GM12878 (cell line): ENCODE data around the gene NEO1. TPM values are rescaled to one million over a fixed set of nuclear protein-coding genes. Genes with fewer than 3 reads are reported as not detected.

Experiments used
- ATAC-seq: fragments of 200-7000 bp; cut with Tn5 transposase; 3 replicates; pipeline ENCODE4 v1.9.1; 2020; ENCODE audit warnings: mild to moderate bottlenecking, moderate library complexity
- BruUV-seq: library from RNA; stranded (reverse); fragments of 400-500 nt; replicated peaks from 2 replicates; lab custom pipeline; 2021; lab: Mats Ljungman, UMichigan
- CTCF ChIA-PET: fragments of 300-600 bp; sonication (Branson Sonifier 250); formaldehyde crosslinking; extraction: SDS; loops from one replicate; lab custom pipeline; 2021; ENCODE audit warnings: inconsistent platforms; lab: Yijun Ruan, JAX
- POLR2A ChIA-PET: fragments of 350-600 bp; formaldehyde crosslinking; extraction: SDS; loops from one replicate; lab custom pipeline; 2021; ENCODE audit warnings: inconsistent platforms; lab: Charles Lee
- RAD21 ChIA-PET: fragments of 300-600 bp; sonication (Branson Sonifier 250); formaldehyde crosslinking; loops from one replicate; lab custom pipeline; 2023; ENCODE audit warnings: antibody characterized with exemption; ENCODE audit not compliant: unreplicated experiment; lab: Charles Lee
- SMC1A ChIA-PET: fragments of 300-600 bp; sonication (Branson Sonifier 250); formaldehyde crosslinking; loops from one replicate; lab custom pipeline; 2023; ENCODE audit not compliant: unreplicated experiment, uncharacterized antibody; lab: Charles Lee
- DNase-seq: peaks from one replicate; pipeline ENCODE4 v3.0.0-alpha.2; 2011; ENCODE audit warnings: low read depth, low spot score
- FAIRE-seq: peaks from 3 replicates; lab custom pipeline; 2011; peaks lifted over from hg19 to GRCh38; lab: Jason Lieb, UNC
- H2AFZ ChIP-seq: 2 replicates; pipeline ENCODE4 v1.6.0; 2011; ENCODE audit warnings: low read depth, low read length, control low read depth; ENCODE audit not compliant: control insufficient read depth
- H3K27ac ChIP-seq: 2 replicates; pipeline ENCODE4 v1.5.1; 2011; ENCODE audit warnings: control low read depth; ENCODE audit not compliant: control insufficient read depth, insufficient read depth
- H3K27me3 ChIP-seq, 2 experiments: replicated peaks in 1 of 2; 2 replicates each; pipeline versions ENCODE4 v1.6.0 to v1.6.1; 2011; ENCODE audit warnings: low read length in 1 of 2; ENCODE audit not compliant: control insufficient read depth in 2 of 2, insufficient read depth in 2 of 2
- H3K36me3 ChIP-seq, 2 experiments: 2 replicates each; pipeline ENCODE4 v1.5.1; 2011; ENCODE audit warnings: low read length in 1 of 2; ENCODE audit not compliant: control insufficient read depth in 2 of 2, insufficient read depth in 2 of 2
- H3K4me1 ChIP-seq: 2 replicates; pipeline ENCODE4 v1.6.1; 2011; ENCODE audit warnings: mild to moderate bottlenecking, low read length, moderate library complexity, mixed read lengths; ENCODE audit not compliant: control insufficient read depth, insufficient read depth
- H3K4me2 ChIP-seq: 2 replicates; pipeline ENCODE4 v1.6.0; 2011; ENCODE audit warnings: control low read depth; ENCODE audit not compliant: control insufficient read depth, insufficient read depth
- H3K4me3 ChIP-seq: fragments of 200-600 bp; sonication (generic); 2 replicates; pipeline ENCODE4 v1.5.1; 2016
- H3K79me2 ChIP-seq: 2 replicates; pipeline ENCODE4 v1.6.0; 2011; ENCODE audit warnings: low read length; ENCODE audit not compliant: control insufficient read depth, insufficient read depth
- H3K9ac ChIP-seq: 2 replicates; pipeline ENCODE4 v1.8.0; 2011; ENCODE audit warnings: low read length, control low read depth, mixed read lengths; ENCODE audit not compliant: control insufficient read depth, insufficient read depth
- H3K9me3 ChIP-seq: replicated peaks from 3 replicates; pipeline ENCODE4 v1.5.1; 2011; ENCODE audit warnings: mild to moderate bottlenecking, low read length; ENCODE audit not compliant: control insufficient read depth, insufficient read depth
- H4K20me1 ChIP-seq: 2 replicates; pipeline ENCODE4 v1.6.0; 2011; ENCODE audit not compliant: control insufficient read depth, insufficient read depth
- BACH1 ChIP-seq: fragments of 450-650 bp; IDR thresholded peaks from 2 replicates; pipeline ENCODE4 v1.6.1; 2017; ENCODE audit warnings: mild to moderate bottlenecking, borderline replicate concordance
- CHD1 ChIP-seq: IDR thresholded peaks from 2 replicates; pipeline ENCODE4 v1.6.1; 2012; ENCODE audit warnings: low read depth, low read length, improper control_type of control experiment
- EZH2 ChIP-seq: IDR thresholded peaks from 2 replicates; pipeline ENCODE4 v1.6.1; 2012; ENCODE audit warnings: low read depth, mild to moderate bottlenecking, control low read depth, inconsistent platforms, low read length, borderline replicate concordance; ENCODE audit not compliant: control insufficient read depth
- NR2C1 ChIP-seq: fragments of 450-650 bp; IDR thresholded peaks from 2 replicates; pipeline ENCODE4 v1.6.1; 2017; ENCODE audit warnings: antibody characterized with exemption, mild to moderate bottlenecking, moderate library complexity
- WGBS: methylation state at CpG from one replicate; pipeline ENCODE4 v1.1.6; 2016; ENCODE audit warnings: low lambda C conversion rate; ENCODE audit not compliant: insufficient replicate concordance, insufficient coverage; ENCODE audit errors: missing lambda C conversion rate; 5-methylcytosine and 5-hydroxymethylcytosine counted together
- in situ Hi-C: fragments of 300-500 bp; cut with MboI; formaldehyde crosslinking; loops from 9 replicates; pipeline ENCODE4 v1.14.3; 2018; ENCODE audit warnings: mixed read lengths
- intact Hi-C: fragments of 100-400 bp; cut with micrococcal nuclease; formaldehyde crosslinking; loops from one replicate; pipeline ENCODE4 v1.14.2; 2022; ENCODE audit not compliant: unreplicated experiment
- polyA plus RNA-seq, 11 experiments: library from polyadenylated mRNA; depleted of rRNA in 4 of 11; unstranded in 6 of 11; stranded (reverse) in 5 of 11; fragments of >200 nt; fragmentation: Nextera tagmentation in 4 of 11; fragmentation: Illumina TruSeq in 1 of 11; extraction: Ambion mirVana in 4 of 11; extraction: Trizol in 1 of 11; gene quantifications; 1 replicate in 1 of 11; 2 replicates in 10 of 11; pipeline versions ENCODE4 v1.2.1 to v1.2.3, GENCODE V29; 2011 to 2016; ENCODE audit warnings: inconsistent platforms in 2 of 11, missing spikeins in 2 of 11, low read depth in 1 of 11
- total RNA-seq, 4 experiments: library from RNA; depleted of rRNA in 3 of 4; stranded (reverse); fragments of >200 nt in 3 of 4; fragmentation: Illumina TruSeq in 1 of 4; extraction: Trizol in 1 of 4; gene quantifications; 2 replicates each; pipeline versions ENCODE4 v1.2.1 to v1.2.3, GENCODE V29; 2013 to 2021
- TF ChIP-seq, protein P1 (sequence below): fragments of 450-650 bp; IDR thresholded peaks from 2 replicates; pipeline ENCODE4 v1.6.1; 2016; ENCODE audit warnings: mild to moderate bottlenecking

Gene NEO1
- total and polyA plus RNA-seq, 10 of the 15 experiments (the other 5 are each of a cell fraction or from before 2014, with no cell fraction given), result 0.03 to 2.0 (median 0.32) TPM

DNA sequence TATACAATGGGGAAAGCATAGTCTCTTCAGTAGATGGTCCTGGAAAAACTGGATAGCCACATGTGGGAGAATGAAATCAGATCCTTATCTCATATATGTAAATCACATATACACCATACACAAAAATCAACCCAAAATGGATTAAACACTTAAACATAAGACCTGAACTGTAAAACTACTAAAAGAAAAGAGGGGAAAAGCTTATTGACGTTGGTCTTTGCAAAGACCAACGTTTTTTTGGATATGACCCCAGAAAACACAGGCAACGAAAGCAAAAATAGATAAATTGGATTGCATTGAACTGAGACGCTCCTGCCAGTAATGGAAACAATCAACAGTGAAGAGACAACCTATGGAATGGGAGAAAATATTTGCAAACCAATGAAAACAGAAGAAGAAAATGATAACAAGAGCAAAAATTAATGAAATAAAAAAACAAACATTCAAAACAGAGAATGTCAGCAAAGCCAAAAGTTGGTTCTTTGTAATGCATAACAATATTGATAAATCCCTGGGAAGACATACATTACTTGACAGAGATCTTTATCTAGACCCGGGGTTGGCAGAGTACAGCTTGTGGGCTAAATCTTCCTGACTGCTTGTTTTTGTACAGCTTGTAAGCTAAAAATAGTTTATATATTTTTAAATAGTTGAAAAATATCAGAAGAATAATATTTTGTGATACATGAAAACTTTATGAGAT is 86.9 kb downstream of the NEO1 start (continued):
- TF ChIP-seq BACH1, result no peak

DNA sequence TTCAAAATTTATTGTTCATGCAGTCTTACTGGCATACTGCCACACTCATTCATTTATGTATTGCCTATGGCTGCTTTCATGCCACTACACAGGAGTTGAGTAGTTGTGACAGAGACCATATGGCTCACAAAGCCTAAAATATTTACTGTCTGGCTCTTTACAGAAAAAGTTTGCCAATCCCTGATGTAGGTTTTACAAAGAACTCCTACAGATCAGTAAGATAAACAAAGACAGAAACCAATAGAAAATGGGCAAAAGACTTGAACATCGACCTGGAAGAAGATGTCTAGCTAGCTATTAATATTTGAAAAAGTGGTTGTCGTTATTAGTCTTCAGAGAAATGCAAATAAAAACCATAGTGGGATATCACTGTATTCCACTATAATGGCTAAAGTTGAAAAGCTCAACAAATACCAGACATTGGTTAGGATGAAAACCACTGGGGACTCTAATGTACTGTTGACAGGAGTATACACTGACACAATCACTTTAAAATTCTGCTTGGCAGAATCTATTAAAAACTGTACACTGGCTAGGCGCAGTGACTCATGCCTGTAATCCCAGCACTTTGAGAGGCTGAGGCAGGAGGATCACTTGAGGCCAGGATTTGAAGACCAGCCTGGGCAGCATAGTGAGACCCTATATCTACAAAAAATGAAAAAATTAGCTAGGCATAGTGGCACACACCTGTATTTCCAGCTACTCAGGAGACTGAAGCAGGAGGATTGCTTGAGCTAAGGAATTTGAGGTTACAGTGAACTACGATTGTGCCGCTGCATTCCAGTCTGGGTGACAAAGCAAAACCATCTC is 87.7 kb downstream of the NEO1 start:
- no peak for FAIRE-seq
- POLR2A ChIA-PET, result interaction anchor here (0.6 kb wide), 1 partner anchor 682 kb away, joined by 3 read pairs; no protein-coding TSS in a partner anchor
- H3K4me1 ChIP-seq, result peaks cover 3% of the 10 kb centered on the region; the same call in 1 of the 2 replicates
- CTCF ChIA-PET, result interaction anchor here (1.5 to 1.6 kb wide), 2 partner anchors 13 to 102 kb away, joined by 3 to 4 read pairs; no protein-coding TSS in a partner anchor
- no peak overlapping the region for H3K27ac ChIP-seq
- in situ Hi-C loops, result no loop called here
- no peaks in the 10 kb centered on the region for H3K79me2 ChIP-seq
- ATAC-seq, result no peak
- SMC1A ChIA-PET, result no interaction called here
- no peaks in the 10 kb centered on the region for H3K27me3 ChIP-seq
- RAD21 ChIA-PET, result no interaction called here
- no peaks in the 10 kb centered on the region for H3K36me3 ChIP-seq
- 60% methylated on average over 5 of the region's 5 CpGs for WGBS
- intact Hi-C loops, result no loop called here
- no peak overlapping the region for H2AFZ ChIP-seq
- no peaks in the 10 kb centered on the region for H4K20me1 ChIP-seq
- no peak overlapping the region for H3K9ac ChIP-seq
- no peak overlapping the region for H3K4me2 ChIP-seq
- BruUV-seq, result no TSS peak
- no peaks in the 10 kb centered on the region; the same call in 2 of the 3 replicates for H3K9me3 ChIP-seq
- TF ChIP-seq, protein P1, sequence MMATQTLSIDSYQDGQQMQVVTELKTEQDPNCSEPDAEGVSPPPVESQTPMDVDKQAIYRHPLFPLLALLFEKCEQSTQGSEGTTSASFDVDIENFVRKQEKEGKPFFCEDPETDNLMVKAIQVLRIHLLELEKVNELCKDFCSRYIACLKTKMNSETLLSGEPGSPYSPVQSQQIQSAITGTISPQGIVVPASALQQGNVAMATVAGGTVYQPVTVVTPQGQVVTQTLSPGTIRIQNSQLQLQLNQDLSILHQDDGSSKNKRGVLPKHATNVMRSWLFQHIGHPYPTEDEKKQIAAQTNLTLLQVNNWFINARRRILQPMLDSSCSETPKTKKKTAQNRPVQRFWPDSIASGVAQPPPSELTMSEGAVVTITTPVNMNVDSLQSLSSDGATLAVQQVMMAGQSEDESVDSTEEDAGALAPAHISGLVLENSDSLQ, result no peak
- TF ChIP-seq NR2C1 (no peak), CHD1 (no peak), EZH2 (no peak)
- TF ChIP-seq, all 136 proteins: peak for 0
- H3K4me3 ChIP-seq, result no peak overlapping the region
- DNase-seq, result no peak
